ENCODE data around the gene ZNF200.
"Not testable (repeated sequence)": the region's sequence is repeated elsewhere in the genome, so short reads cannot be mapped to it uniquely, and the experiment has no call there.

ZNF200 gene

DNA sequence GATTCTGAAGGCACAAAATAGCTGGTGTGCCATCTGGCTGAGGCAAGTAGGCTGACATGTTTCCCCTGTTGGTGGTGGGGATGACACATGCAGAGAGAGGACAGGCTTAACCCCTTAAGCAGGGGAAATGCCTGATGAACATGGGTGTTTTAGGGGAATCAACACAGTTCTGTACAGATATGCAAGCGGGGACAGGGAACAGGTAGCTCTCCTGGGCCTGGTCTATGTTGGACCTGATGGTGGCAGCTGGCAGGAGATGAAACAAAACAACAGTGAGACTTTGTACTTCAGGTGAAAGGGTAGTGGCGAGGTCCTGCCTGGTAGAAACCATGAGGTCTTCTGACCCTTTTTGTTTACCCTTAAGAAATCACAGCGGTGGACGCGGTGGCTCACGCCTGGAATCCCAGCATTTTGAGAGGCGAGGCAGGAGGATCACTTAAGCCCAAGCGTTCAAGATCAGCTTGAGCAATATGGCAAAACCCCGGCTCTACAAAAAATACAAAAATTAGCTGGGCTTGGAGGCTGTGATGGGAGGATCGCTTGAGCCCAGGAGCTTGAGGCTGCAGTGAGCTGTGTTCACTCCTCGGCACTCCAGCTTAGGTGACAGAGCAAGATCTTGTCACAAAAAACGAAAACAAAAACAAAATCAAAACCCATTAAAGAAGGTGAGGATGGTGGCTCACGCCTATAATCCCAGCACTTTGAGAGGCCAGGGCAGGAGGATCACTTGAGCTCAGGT is 36.5 kb downstream of the ZNF200 start:
- no peak for DNase-seq (ENCODE audit: low read depth)

DNA sequence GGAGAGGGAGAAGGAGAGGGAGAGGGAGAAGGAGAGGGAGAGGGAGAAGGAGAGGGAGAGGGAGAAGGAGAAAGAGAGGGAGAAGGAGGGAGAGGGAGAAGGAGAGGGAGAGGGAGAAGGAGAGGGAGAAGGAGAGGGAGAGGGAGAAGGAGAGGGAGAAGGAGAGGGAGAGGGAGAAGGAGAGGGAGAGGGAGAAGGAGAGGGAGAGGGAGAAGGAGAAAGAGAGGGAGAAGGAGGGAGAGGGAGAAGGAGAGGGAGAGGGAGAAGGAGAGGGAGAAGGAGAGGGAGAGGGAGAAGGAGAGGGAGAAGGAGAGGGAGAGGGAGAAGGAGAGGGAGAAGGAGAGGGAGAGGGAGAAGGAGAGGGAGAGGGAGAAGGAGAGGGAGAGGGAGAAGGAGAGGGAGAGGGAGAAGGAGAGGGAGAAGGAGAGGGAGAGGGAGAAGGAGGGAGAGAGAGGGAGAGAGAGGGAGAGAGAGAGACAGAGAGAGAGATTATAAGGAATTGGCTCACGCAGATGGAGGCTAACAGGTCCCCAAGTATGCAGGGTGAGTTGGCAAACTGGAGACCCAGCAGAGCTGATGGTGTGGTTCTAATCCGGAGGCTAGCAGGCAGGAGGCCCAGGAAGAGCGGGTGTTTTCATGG is 37.1 kb downstream of the ZNF200 start:
- DNase-seq (ENCODE audit: low read depth) = not testable (repeated sequence)

DNA sequence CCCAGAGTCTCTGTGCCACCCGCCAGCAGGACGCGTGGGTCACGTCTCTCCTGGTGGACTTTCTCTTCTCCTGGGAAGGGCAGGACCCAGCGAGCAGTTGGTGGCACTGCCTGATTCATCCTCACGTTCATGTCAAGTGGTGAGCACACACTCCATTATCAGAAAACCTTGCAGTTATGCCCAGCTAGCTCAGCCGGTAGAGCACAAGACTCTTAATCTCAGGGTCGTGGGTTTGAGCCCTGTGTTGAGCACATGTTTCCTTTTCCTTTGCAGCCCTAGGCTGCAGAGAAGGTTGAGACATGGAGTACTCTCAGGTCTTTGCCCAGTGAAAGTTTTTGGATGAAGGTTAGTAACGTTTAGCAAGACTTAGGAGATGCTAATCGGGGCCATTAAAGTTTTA is 39.0 kb downstream of the ZNF200 start:
- no peak for DNase-seq (ENCODE audit: low read depth)

DNA sequence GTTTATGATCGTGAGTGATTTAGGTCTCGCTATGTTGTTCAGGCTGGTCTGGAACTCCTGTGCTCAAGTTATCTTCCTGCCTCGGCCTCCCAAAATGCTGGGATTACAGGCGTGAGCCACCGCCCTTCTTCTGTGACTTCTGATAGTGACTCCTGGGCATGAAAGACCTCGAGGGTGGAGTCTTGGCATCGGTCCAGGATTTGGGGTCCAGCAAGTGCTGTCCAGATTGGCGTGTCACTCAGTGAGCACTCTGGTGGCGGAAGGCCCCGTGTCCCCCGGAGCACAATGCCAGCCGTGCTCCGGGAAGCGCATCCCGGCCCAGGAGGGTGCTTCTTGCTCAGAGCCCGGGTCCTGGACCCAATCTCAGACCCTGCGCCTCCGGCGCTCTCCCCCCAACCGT is 40.2 kb downstream of the ZNF200 start:
- no peak for DNase-seq (ENCODE audit: low read depth)

DNA sequence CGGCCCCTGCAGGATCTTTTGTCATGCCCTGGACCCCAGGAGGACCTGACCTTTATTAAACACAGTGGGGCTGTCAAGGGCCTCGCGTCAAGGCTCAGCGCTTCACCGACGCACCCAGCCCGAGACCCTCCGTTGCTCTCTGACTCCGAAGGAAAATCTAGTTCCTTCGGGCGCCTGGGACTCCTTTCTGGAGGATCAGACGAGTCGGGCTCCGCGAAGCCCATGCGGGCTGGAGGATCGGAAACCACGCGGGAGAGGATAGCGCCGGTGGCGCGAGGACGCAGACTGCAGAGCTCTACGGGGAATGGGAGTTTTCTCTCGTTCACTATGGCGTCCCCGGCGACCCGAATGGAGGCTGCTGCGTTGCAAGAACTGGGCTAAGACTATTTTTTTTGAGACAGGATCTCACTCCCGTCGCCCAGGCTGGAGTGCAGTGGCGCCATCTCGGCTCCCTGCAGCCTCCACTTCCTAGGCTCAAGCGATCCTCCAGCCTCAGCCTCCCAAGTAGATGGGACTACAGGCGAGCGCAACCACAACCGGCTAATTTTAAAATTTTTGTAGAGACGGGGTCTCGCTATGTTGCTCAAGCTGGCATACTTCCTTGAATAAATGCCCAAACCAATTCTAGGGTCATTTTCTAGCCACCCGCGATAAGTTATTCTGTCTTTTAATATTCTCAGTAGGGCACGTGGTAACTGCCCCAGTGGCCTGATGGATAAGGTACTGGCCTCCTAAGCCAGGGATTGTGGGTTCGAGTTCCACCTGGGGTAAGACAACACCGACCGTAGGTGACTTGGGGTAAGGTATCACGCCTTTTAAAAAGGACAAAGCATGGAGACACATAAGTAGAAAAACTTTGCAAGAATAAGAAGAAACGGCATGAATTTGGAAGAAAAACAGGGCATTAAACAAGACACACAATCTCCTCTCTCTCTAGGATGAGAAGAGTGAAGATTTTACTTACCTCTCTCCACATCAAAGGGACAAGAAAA is 41.4 kb downstream of the ZNF200 start:
- DNase-seq (ENCODE audit: low read depth) = no peak

DNA sequence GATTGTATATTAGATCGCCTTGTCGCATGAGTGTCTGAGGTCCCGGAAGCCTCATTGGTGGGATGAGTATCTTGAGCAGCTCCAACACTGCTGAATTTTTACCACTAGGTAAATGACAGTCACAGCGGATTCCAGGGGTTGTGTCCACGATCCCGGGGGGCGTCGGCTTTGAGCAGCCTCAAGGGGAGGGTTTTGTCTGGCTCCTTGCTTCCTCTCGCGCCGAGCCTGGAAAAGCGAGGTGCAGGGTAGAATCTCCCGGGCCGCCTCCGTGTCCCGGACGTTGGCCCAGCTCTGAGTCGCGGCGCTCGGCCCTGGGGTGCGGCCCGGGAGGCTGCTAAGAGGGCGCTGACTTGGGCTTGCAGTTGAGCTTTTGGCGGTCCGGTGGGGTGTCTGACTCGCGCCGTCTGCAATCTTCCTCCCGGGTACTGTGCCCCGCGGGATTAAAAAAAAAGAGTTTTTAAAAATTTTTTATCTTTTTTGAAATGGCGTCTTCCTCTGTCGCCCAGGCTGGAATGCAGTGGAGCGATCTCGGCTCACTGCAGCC is 42.4 kb downstream of the ZNF200 start:
- no peak for DNase-seq (ENCODE audit: low read depth)

DNA sequence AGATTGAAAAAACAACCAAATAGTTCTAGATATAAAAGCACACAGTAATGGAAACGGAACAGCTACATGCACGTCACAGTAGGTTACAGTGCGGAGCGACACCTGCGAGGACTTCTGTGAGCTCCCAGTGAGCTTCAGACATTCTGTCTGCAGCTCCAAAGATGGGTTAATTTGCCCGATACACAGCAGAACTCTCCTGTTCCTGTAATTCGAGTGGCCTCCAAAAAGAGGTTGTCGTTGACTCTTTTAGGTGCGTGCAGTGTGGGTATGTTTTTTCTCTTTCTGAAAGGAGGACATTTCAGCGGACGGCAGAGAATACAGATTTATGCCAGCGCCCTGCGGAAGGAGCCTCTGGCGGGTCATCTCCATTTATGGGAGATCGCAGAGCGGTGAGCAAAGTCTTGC is 44.0 kb downstream of the ZNF200 start:
- no peak for DNase-seq (ENCODE audit: low read depth)

DNA sequence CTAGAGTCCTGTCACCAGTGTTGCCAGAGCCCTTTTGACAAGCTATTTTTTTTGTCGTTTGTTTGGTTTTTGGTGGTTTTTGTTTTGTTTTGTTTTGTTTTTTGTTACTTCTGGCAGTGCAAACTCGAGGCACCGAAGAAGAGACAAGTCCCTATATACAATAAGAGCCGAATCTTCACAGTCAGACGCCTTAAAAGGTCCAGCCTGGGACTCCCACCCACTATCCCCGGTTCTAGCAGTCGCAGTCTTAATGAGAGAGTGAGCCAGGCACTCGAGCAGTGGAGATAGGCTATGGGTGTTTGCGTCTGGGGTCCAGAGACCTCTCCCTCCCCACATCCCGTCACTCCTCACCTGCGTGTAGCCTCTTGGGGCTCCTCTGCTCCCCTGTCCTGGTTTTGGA is 45.1 kb downstream of the ZNF200 start:
- DNase-seq (ENCODE audit: low read depth) = no peak

DNA sequence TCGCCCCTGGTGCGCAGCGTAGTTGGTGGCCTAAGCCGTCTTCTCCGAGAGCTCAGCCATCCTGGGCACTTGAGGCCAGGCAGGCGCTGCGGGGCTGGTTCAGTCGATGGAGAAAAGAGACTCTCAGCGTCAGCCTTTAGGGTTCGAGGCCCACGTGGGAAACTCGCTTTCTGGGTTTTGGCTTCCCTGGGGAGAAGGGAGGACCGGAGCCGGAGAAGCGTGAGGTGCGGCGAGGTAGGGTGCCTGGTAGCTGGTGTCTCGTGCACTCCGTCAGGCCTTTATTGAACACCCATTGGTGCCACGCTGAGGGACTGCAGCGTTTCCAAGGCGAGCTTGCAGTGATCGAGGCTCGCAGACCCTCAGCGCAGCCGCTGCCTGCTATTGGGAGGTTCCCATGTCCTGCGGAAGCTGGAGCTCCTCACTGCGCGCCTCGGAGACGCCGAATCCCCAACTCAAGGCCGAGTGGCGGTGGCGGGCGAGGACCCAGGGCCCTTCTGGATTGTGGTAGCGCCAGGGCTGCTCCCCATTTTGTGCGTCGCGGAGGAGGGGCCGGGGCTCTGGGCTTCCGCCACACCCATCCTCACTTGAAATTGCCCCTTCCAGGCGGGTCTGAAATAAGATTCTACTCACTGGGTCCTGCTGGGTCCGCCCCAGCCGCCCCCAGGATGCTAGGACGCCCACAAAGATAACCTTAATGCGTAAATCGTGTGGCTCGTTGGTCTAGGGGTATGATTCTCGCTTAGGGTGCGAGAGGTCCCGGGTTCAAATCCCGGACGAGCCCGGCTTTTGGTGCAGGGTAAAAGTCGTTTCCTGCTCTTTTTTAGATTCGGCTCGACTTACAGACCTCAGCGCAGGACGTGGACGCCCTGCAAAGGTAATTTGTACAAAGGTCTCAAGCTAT is 45.8 kb downstream of the ZNF200 start:
- DNase-seq (ENCODE audit: low read depth) = no peak

DNA sequence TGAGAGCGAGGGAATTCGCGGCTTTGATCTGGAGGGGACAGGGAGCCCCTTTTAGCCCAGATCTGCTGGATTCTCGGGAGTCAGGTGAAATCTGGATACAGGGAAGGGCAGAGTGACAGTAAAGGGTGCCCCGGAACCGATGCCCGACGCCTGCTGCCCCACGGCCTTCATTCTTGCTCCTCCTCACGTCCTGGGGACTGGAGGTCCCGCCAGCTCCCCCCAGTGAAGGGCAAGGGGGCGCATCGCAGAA is 46.4 kb downstream of the ZNF200 start:
- DNase-seq (ENCODE audit: low read depth) = no peak

DNA sequence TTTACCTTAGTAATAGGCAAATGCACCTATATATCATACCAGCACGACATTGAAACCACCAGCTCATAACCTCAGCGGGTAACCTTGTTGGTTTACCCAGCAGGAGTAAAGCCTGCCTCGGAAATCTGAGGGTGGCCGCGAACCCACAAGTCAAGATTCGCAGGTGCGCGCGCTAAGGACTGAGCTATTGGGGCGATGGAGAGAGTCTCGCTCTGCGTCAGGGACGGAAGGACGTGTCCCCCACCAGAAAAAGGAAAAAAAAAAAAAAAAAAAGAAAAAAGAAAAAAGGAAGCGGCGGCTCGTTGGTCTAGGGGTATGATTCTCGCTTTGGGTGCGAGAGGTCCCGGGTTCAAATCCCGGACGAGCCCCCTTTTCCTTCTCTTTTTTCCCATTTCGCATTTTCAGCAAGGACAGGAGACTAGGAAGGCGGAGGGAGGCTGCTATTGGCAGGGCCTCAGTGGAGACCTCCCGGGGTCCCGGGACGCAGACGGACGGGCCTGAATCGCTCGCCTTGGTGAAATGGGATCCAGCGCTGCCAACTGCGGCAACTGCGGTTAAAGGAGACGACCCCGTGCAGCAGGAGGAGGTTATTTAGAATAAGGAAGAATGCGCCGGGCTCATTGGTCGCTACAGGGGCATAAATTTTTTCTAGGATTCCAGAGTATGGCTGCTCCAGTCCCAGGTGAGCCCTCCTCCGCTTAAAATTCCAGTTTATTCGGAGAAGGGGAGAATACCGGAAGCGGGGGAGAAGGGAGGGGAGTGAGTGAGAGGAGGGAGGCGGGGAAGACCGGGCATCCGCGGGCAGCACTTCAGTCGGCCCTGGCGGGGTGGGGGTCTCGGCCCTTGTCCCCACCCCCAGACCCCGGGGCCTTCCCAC is 46.9 kb downstream of the ZNF200 start, which contains the start of gene OR1F1:
TSS of gene OR1F1 (plus strand) at position 407 of the 877 bp plus-strand sequence.
- peak; percentile 22 for DNase-seq (ENCODE audit: low read depth)

DNA sequence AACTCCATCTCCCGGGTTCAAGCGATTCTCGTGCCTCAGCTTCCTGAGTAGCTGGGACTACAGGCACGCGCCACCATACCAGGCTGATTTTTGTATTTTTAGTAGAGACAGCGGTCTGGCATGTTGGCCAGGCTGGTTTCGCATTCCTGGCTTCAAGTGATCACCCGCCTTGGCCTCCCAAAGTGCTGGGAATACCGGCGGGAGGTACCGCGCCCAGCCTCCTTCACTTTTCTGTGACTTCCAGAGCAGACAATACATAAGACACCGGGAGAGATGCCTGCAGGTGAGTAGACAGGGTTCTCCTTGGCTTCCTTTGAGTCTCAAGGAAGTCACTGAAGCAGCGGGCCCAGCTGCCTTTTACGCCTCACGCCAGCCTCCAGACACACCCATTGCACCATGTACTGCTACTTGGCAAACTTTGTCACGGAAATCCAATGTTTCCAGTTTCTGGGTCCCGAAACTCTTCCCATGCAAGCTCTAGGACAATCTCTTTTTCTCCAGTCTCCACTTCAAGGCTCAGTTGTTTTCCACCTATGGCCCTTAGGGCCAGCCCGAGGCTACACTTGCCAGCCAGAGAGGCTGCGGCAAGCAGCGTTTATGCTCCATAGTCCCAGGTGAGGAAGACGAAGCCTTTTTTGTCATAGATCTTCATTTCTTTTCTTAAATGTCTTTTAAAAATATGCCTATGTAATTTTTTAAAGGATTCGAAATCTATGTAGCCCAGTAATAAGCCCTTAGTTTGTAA is 47.8 kb downstream of the ZNF200 start:
- DNase-seq (ENCODE audit: low read depth) = no peak

DNA sequence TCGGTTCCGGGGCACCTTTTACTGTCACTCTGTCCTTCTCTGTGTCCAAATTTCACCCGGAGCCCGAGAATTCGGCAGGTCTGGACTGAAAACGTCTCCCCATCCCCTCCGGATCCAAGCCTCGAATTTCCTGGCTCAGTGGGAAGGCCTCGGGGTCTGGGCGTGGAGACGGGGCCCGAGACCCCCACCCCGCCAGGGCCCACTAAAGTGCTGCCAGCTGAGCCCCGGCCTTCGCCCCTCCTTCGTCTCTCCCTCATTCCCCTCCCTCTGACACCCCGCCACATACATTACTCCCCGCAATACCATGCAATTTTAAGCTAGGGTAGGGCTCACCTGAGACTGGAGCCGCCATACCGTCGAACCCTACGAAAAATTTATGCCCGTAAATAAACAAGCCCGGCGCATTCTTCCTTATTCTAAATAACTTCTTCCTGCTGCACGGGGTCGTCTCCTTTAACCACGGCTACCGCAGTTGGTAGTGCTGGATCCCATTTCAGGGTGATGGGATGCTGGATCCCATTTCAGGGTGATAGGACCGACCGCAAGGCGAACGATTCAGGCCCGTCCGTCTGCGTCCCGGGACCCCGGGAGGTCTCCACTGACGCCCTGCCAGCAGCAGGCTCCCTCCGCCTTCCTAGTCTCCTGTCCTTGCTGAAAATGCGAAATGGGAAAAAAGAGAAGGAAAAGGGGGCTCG is 51.4 kb downstream of the ZNF200 start:
- DNase-seq (ENCODE audit: low read depth) = no peak

DNA sequence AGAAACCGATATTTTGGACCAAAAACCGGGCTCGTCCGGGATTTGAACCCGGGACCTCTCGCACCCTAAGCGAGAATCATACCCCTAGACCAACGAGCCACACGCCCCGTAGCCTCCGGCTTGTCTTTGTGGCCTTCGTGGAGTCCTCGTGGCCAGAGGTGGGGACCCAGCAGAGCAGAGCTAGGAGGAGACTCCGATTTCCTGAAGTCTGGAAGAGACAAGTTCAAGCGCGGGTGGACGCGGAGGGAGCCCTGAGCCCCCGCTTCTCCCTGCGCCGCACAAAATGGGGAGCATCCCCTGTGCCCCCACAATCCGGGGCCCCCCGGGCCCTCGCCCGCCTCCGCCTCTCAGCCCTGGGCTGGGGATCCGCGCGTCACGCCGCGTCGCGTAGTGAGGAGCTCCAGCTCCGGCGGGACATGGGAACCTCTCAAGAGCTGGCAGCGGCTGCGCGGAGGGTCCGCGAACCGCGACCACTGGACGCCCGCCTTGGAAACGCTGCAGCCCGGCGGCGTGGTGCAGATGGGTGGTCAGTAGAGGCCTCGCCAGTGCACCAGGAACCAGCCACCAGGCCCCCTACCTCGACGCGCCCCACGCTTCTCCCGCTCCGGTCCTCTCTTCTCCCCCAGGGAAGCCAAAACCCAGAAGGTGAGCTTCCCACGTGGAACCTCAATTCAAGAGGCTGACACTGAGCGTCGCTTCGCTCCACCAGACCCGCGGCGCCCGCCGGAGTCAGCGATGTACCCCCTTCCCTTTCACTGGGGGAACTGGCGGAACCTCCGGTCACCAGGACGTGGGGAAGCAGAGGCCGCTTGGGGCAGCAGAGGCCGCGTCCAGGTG is 52.1 kb downstream of the ZNF200 start:
- DNase-seq (ENCODE audit: low read depth) = no peak

DNA sequence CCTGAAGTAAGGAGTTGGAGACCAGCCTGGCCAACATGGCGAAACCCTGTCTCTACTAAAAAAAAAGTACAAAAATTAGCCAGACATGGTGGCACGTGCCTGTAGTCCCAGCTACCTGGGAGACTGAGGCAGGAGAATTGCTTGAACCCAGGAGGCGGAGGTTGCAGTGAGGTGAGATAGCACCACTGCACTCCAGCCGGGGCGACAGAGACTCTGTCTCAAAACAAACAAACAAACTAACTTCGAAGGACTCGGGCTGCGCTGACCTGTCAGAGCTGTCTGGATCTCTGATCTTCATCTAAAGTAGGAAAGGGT is 52.7 kb downstream of the ZNF200 start:
- DNase-seq (ENCODE audit: low read depth) = not testable (repeated sequence)

DNA sequence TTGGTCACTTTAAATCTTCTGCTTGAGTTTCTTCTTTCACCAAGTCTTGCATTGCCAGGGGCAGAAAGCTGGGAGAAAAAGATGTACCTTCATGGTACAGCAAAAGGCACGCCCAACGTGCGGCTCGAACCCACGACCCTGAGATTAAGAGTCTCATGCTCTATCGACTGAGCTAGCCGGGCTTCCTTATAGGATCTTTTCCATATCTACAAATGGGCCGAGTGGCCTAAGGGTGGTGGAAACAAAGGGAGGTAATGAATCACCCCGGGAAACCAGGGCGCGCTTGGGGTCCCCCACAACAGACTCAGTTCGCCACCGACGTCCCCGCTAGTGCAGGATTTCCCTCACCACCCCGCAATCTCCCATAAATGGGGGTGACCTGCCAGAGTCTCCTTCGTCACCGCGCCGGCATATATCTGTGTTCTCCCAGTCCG is 54.5 kb downstream of the ZNF200 start:
- no peak for DNase-seq (ENCODE audit: low read depth)

DNA sequence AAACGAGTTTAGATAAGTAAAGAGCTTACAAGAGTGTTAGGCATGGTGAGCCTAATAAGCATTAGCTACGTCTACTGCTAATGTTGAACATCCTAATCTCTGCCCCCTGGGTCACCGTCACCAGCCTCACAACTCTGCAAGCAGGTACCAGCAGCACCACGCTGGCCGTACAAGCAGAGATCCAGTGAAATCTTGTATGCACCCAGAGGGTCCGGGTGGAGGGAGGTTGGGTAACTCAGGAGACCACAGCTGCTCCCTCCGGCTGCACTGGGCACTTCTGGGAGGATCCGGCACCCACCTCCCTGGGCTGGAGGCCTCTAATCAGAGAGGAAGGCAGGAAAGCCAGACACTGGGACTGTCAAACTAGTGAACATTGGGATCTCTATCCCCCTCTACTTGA is 55.3 kb downstream of the ZNF200 start:
- no peak for DNase-seq (ENCODE audit: low read depth)

Measured in T follicular helper cell (primary cell).